Measurements from ENCODE around the gene DUSP9. TPM values are rescaled to one million over a fixed set of nuclear protein-coding genes. Genes with fewer than 3 reads are reported as not detected.
"Not testable (repeated sequence)": the region's sequence is repeated elsewhere in the genome, so short reads cannot be mapped to it uniquely, and the experiment has no call there.

DUSP9 gene, protein sequence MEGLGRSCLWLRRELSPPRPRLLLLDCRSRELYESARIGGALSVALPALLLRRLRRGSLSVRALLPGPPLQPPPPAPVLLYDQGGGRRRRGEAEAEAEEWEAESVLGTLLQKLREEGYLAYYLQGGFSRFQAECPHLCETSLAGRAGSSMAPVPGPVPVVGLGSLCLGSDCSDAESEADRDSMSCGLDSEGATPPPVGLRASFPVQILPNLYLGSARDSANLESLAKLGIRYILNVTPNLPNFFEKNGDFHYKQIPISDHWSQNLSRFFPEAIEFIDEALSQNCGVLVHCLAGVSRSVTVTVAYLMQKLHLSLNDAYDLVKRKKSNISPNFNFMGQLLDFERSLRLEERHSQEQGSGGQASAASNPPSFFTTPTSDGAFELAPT
- total RNA-seq (2014; rRNA removed; shearing (Covaris generic); ENCODE audit: low replicate concordance), result 9.9 and 16.0 TPM in 2 replicates

DNA sequence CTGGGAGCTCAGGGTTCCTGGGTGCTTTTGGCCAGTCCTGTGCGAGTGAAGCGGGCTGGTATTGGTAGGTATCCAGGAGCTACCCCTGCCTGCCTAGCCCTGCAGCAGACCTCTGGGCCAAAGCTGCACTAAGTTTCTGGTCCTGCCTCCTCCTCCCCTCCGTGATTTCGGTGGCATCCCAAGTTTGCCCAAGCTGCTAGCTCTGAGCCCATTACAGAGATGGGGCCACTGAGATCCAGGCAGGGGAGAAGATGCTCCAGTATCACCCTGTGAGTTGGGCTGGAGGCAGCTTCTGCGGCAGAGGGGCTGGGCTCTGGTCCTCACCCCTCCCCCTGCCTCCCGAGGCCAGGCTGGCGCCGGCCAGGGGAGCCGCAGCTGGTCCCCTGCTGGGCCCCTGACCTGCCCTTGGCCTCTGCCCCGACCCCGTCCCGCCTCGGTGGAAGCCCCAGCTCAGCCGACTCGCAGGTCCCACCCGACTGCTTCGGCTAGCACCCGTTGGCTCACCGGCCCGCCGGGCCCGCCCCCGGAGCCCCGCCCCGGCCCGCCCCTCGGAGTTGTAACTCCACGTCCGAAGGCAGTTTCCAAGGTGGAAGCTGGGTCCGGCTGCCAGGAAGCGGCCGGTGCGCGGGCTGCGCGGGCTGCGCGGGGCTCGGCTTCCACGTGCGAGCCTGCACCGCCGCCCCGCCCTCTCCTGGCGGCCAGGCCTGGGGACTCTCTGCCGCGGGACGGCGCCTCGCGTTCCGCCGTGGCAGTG is at the start of gene DUSP9:
TSS of gene DUSP9 (plus strand) at position 584 of the 754 bp plus-strand sequence. CDS start 751 bp downstream, outside the sequence.
- in situ Hi-C loops (cut with HindIII; ENCODE audit: low pct_unique_long_range_greater_than_20kb, low sequenced_read_pairs), result no loop called here
- DNase-seq (ENCODE audit: low read depth), result peak; percentile 28

- peak; percentile 44 for DNase-seq (ENCODE audit: low read depth)
- in situ Hi-C loops (cut with HindIII; ENCODE audit: low pct_unique_long_range_greater_than_20kb, low sequenced_read_pairs), result no loop called here
Measured at GRCh38 chrX:153598541-153599191, 48.3 kb upstream of the DUSP9 start, which contains the start of gene CCNQ. CCNQ (minus strand) TSS chrX:153599139; CDS start chrX:153599073, 66 bp downstream.

GRCh38 chrX:153599192-153600031 is 47.6 kb upstream of the DUSP9 start:
- in situ Hi-C loops (cut with HindIII; ENCODE audit: low pct_unique_long_range_greater_than_20kb, low sequenced_read_pairs), result no loop called here
- DNase-seq (ENCODE audit: low read depth), result peak; percentile 77

GRCh38 chrX:153600032-153600373 is 47.0 kb upstream of the DUSP9 start:
- no peak for DNase-seq (ENCODE audit: low read depth)
- in situ Hi-C loops (cut with HindIII; ENCODE audit: low pct_unique_long_range_greater_than_20kb, low sequenced_read_pairs), result no loop called here

DNA sequence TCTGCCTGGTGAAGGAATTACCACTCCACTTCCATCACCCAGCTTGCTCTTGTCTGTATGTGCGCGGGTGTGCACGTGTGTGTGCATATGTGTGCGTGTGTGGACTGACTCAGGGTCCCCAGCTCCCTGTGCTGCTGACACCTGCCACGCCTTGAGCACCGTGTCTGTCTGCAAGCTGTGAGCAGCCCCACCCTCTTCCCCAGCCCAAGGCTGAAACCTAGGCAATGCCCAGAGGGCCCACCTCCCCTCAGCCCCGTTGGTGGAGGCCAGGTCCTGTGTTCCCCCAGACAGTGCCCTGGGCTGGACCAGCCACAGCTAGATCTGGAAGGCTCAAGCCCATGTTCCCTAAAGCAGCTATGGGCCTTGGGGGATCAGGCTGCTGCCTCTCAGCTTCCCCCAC is 46.1 kb upstream of the DUSP9 start:
- in situ Hi-C loops (cut with HindIII; ENCODE audit: low pct_unique_long_range_greater_than_20kb, low sequenced_read_pairs), result no loop called here
- no peak for DNase-seq (ENCODE audit: low read depth)

- DNase-seq (ENCODE audit: low read depth), result no peak
- in situ Hi-C loops (cut with HindIII; ENCODE audit: low pct_unique_long_range_greater_than_20kb, low sequenced_read_pairs), result no loop called here
Measured at GRCh38 chrX:153601511-153602110, 45.4 kb upstream of the DUSP9 start.

DNA sequence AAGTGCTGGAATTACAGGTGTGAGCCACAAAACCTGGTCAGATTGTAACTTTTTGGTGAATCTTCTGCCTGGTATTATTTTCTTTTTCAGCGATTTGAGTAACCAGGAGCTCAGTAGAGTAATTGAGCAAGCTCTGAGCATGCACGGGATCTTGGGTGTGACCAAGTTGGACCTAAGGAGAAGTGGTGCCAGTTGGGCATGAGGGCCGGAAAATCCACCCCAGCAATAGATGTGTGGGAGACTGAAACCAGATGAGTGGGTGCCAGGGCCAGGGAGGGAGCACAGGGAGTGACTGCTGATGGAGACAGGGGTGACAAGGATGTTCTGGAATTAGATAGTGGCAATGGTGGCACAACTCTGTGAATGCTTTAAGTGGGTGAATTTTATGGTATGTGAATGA is 44.4 kb upstream of the DUSP9 start:
- in situ Hi-C loops (cut with HindIII; ENCODE audit: low pct_unique_long_range_greater_than_20kb, low sequenced_read_pairs), result no loop called here
- no peak for DNase-seq (ENCODE audit: low read depth)

- in situ Hi-C loops (cut with HindIII; ENCODE audit: low pct_unique_long_range_greater_than_20kb, low sequenced_read_pairs), result no loop called here
- DNase-seq (ENCODE audit: low read depth), result no peak
Measured at GRCh38 chrX:153603131-153603656, 43.8 kb upstream of the DUSP9 start.

- in situ Hi-C loops (cut with HindIII; ENCODE audit: low pct_unique_long_range_greater_than_20kb, low sequenced_read_pairs); DNase-seq (ENCODE audit: low read depth): not testable (repeated sequence)
Measured at GRCh38 chrX:153604666-153605380, 42.2 kb upstream of the DUSP9 start.

DNA sequence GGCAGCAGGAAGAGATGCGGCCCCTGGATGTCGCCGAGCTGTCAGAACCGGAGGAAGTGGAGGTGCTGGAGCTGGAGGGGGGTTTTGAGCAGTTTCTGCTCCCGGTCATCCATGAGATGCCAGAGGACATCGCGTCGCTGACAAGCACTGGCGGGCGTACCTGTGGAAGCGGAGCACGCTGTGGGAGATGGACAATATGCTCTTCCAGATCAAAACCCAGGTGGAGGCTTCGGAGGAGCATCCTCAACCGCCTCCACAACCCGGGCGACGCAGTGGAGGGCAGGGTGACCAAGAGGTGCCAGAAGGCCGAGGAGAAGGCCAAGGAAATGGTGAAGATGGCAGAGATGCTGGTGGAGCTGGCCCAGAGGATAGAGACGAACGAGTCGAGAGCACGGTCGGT is 40.5 kb upstream of the DUSP9 start:
- in situ Hi-C loops (cut with HindIII; ENCODE audit: low pct_unique_long_range_greater_than_20kb, low sequenced_read_pairs), result no loop called here
- DNase-seq (ENCODE audit: low read depth), result no peak

DNA sequence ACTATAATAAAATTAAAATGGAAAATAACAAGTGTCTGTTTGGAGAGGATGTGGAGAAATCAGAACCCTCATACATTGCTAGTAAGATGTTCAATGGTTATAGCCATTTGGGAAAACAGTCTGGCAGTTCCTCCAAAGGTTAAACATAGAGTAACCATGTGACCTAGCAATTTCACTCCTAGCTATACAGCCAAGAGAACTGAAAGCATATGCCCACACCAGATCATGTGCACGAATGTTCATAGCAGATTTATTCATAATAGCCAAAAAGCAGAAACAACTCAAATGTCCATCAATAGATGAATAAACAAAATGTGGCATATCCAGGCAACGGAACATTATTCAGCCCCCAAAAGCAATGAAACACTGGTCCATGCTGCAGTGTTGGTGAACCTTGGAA is 38.6 kb upstream of the DUSP9 start:
- no peak for DNase-seq (ENCODE audit: low read depth)
- in situ Hi-C loops (cut with HindIII; ENCODE audit: low pct_unique_long_range_greater_than_20kb, low sequenced_read_pairs), result no loop called here

GRCh38 chrX:153608806-153609205 is 38.2 kb upstream of the DUSP9 start:
- in situ Hi-C loops (cut with HindIII; ENCODE audit: low pct_unique_long_range_greater_than_20kb, low sequenced_read_pairs), result no loop called here
- DNase-seq (ENCODE audit: low read depth), result no peak

- in situ Hi-C loops (cut with HindIII; ENCODE audit: low pct_unique_long_range_greater_than_20kb, low sequenced_read_pairs), result no loop called here
- peak; percentile 57 for DNase-seq (ENCODE audit: low read depth)
Measured at GRCh38 chrX:153609917-153610835, 36.8 kb upstream of the DUSP9 start.

- in situ Hi-C loops (cut with HindIII; ENCODE audit: low pct_unique_long_range_greater_than_20kb, low sequenced_read_pairs), result no loop called here
Measured at GRCh38 chrX:153610836-153611213, 36.2 kb upstream of the DUSP9 start.

GRCh38 chrX:153611298-153612095 is 35.5 kb upstream of the DUSP9 start:
- no peak for DNase-seq (ENCODE audit: low read depth)
- in situ Hi-C loops (cut with HindIII; ENCODE audit: low pct_unique_long_range_greater_than_20kb, low sequenced_read_pairs), result no loop called here

More at GRCh38 chrX:153610836-153611213, 36.2 kb upstream of the DUSP9 start:
- no peak for DNase-seq (ENCODE audit: low read depth)

Measured in Caki2 (cell line).